Measurements from ENCODE around the gene AUNIP.

AUNIP gene

DNA sequence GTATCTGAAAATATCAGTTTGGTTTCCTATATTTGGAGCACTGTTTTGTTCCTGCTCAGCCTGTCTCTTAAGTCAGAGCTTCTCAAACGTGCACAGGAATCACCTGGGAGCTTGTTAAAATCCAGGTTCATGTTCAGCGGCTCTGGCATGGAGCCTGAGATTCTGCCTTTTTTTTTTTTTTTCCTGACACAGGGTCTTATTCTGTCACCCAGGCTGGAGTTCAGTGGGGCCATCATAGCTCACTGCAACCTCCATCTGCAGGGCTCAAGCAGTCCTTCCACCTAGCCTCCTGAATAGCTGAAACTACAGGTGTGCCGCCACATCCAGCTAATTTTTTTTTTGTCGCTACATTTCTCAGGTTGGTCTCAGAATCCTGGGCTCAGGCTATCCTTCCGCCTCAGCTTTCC is 71.5 kb downstream of the AUNIP start:
- no peak for DNase-seq

DNA sequence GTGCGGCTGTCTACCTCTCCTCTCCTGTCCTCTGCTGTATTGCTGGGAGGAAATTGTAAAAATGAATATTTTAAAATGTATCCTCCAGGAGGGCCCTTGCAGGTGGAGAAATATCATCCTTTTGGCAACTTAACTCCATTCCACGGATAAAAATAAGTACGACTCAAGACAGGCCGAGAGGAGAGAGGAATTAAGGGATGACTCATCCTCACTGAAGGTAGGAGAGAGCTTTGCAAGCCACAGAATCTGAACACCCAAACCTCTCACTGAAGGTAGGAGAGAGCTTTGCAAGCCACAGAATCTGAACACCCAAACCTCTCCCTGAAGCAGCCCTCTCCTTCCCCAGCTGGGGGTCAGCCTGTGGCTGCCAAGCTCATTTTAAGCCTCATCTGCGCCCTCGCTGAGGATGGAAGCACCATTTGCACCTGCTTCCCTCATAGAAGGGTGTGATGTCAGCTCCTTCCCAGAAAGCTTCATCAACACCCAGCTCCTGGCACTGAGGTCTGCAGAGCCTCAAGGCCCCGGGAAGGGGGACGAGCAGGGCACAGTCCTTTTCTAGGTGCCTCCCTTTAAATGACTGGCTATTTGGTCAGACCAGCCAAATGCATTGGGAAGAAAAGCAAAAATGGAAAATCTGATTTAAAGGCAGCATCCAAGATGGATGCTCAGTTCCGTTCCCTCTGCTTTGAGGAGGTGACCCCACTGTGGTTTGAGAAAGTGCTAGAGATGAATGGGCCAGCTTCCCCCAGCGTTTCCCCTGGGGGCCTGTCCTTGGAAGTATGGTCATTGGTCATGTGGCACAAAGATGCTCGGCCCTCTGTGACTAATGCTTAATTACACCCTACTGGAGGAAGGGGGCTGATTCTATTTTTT is 72.1 kb downstream of the AUNIP start:
- no peak for DNase-seq

DNA sequence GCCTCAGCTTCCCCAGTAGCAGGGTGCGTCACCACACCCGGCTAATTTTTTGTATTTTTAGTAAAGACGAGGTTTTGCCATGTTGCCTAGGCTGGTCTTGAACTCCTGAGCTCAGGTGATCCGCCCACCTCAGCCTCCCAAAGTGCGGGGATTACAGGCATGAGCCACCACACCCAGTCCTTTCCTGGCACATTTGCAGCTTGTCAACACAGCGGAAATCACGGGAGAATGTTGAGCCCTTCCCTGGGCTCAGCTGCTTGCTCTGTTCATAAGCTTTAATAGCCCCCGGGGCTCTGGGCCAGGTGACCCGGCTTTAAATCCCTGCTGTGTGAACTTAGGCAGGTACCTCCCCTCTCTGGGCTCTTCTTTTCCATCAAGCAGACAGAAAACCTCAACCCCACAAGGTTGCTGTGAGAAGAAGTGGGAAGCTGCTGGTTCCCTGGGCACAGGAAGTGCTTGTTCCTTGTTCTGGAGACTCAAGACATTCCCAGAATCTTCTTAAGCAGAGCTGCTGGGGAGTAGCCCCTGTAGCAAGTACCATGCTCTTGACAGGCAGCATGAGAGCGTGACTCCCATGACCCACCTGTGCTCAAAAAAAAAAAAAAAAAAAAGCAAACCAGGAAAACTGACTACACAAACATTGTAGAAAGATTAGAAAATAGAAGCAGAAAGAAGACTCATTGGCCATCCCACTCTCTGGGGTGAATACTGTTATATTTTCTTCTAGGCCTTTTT is 73.8 kb downstream of the AUNIP start:
- no peak for DNase-seq

DNA sequence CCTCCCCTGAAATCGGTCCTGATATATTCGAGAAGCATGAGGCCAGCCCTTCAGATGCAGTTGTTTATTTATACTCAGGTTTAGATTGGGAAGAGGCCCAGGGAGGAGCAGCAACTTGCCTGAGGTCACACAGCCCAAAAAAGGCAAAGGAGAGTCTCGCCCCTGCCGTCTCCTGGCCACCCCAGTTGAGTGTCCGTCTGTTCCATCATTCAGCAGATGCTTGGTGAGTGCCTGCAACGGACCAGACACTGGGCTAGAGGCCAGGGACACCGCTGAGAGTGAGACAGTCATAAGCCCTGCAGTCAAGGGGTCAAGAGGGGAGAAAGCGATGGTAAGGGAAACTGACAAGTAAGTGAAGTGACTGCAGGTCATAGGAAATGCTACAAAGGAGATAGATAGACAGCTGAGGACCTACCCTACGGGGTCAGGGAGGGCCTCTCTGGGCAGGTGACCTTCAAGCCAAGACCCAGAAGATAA is 74.6 kb downstream of the AUNIP start:
- DNase-seq, result no peak

All from NCI-H526 (cell line).